HEK293 (cell line): ENCODE results near the gene RPUSD4.
A peak's percentile ranks its signal among the peaks of the same experiment; 100 is the strongest.

Experiments
- CTCF ChIA-PET: fragments of 350-600 bp; formaldehyde crosslinking; extraction: SDS; loops from one replicate; lab custom pipeline; 2021; ENCODE audit warnings: antibody characterized with exemption; lab: Yijun Ruan, JAX
- POLR2A ChIA-PET: fragments of 300-600 bp; formaldehyde crosslinking; extraction: SDS; loops from one replicate; lab custom pipeline; 2020; ENCODE audit warnings: antibody characterized with exemption, inconsistent platforms; lab: Yijun Ruan, JAX
- H3K27ac ChIP-seq: fragments of 200-500 bp; sonication (Bioruptor generic); 2 replicates; pipeline ENCODE4 v1.5.1; 2014; ENCODE audit warnings: low read depth, low read length, control low read depth, inconsistent platforms; ENCODE audit errors: extremely low read depth
- H3K36me3 ChIP-seq, 2 experiments: fragments of 200-500 bp in 1 of 2; sonication (Bioruptor generic) in 1 of 2; 1 replicate in 1 of 2; 2 replicates in 1 of 2; pipeline ENCODE4 v1.5.1; 2014 to 2017; ENCODE audit warnings: inconsistent platforms in 2 of 2, low read length in 2 of 2; ENCODE audit not compliant: control insufficient read depth in 2 of 2, insufficient read depth in 1 of 2
- H3K4me1 ChIP-seq: fragments of 200-500 bp; sonication (Bioruptor generic); 2 replicates; pipeline ENCODE4 v1.5.1; 2014; ENCODE audit warnings: mild to moderate bottlenecking, low read length, inconsistent platforms; ENCODE audit not compliant: control insufficient read depth, insufficient read depth
- H3K4me3 ChIP-seq: 2 replicates; pipeline ENCODE4 v1.5.1; 2011; ENCODE audit warnings: low read depth, mild to moderate bottlenecking, control low read depth, low read length, moderate library complexity
- H3K9me3 ChIP-seq: fragments of 200-500 bp; sonication (Bioruptor generic); 2 replicates; pipeline ENCODE4 v1.5.1; 2014; ENCODE audit warnings: low read depth, low read length, inconsistent platforms; ENCODE audit not compliant: control insufficient read depth, insufficient read depth
- EGR2 ChIP-seq: fragments of 450-650 bp; formaldehyde crosslinking; IDR thresholded peaks from 2 replicates; pipeline ENCODE4 v1.5.1; 2016; ENCODE audit warnings: low read depth, missing biosample characterization, missing genetic modification characterization
- HOXD13 ChIP-seq: sonication (generic); formaldehyde crosslinking; IDR thresholded peaks from 2 replicates; pipeline ENCODE4 v1.8.0; 2022; ENCODE audit warnings: missing genetic modification reagents, borderline replicate concordance
- SCRT1 ChIP-seq: fragments of 450-650 bp; formaldehyde crosslinking; IDR thresholded peaks from 2 replicates; pipeline ENCODE4 v1.5.1; 2016; ENCODE audit warnings: missing biosample characterization, missing genetic modification characterization, borderline replicate concordance
- SCRT2 ChIP-seq: fragments of 450-650 bp; formaldehyde crosslinking; IDR thresholded peaks from 2 replicates; pipeline ENCODE4 v1.5.1; 2016; ENCODE audit warnings: missing biosample characterization, missing genetic modification characterization
- ZFHX2 ChIP-seq: fragments of 450-650 bp; formaldehyde crosslinking; conservative IDR thresholded peaks from 2 replicates; pipeline ENCODE4 v1.5.1; 2016; ENCODE audit warnings: missing biosample characterization, missing genetic modification characterization
- ZIC2 ChIP-seq: fragments of 450-650 bp; formaldehyde crosslinking; IDR thresholded peaks from 2 replicates; pipeline ENCODE4 v1.5.1; 2016; ENCODE audit warnings: missing biosample characterization, missing genetic modification characterization
- ZNF223 ChIP-seq: fragments of 450-650 bp; formaldehyde crosslinking; IDR thresholded peaks from 2 replicates; pipeline ENCODE4 v1.5.1; 2016; ENCODE audit warnings: missing biosample characterization, missing genetic modification characterization
- ZNF311 ChIP-seq: fragments of 450-650 bp; formaldehyde crosslinking; IDR thresholded peaks from 2 replicates; pipeline ENCODE4 v1.5.1; 2017; ENCODE audit warnings: missing biosample characterization, missing genetic modification characterization, borderline replicate concordance
- ZNF341 ChIP-seq: fragments of 450-650 bp; formaldehyde crosslinking; IDR thresholded peaks from 2 replicates; pipeline ENCODE4; 2016; ENCODE audit warnings: low read depth, missing biosample characterization, missing genetic modification characterization
- ZNF404 ChIP-seq: fragments of 450-650 bp; formaldehyde crosslinking; IDR thresholded peaks from 2 replicates; pipeline ENCODE4 v1.5.1; 2017; ENCODE audit warnings: missing biosample characterization, missing genetic modification characterization
- ZNF423 ChIP-seq: fragments of 450-650 bp; formaldehyde crosslinking; IDR thresholded peaks from 2 replicates; pipeline ENCODE4 v1.5.1; 2016; ENCODE audit warnings: missing biosample characterization, missing genetic modification characterization
- ZNF600 ChIP-seq: fragments of 450-650 bp; formaldehyde crosslinking; IDR thresholded peaks from 2 replicates; pipeline ENCODE4 v1.5.1; 2016; ENCODE audit warnings: missing biosample characterization, missing genetic modification characterization
- ZNF654 ChIP-seq: fragments of 450-650 bp; formaldehyde crosslinking; IDR thresholded peaks from 2 replicates; pipeline ENCODE4 v1.5.1; 2016; ENCODE audit warnings: low read depth, missing biosample characterization, missing genetic modification characterization
- ZNF830 ChIP-seq: fragments of 450-650 bp; IDR thresholded peaks from 2 replicates; pipeline ENCODE4 v1.5.0; 2018; ENCODE audit warnings: missing biosample characterization, missing genetic modification characterization, low read depth, mild to moderate bottlenecking, moderate library complexity
- TF ChIP-seq, protein P1 (sequence below): fragments of 450-650 bp; formaldehyde crosslinking; IDR thresholded peaks from 2 replicates; pipeline ENCODE4 v1.5.1; 2017; ENCODE audit warnings: missing biosample characterization, missing genetic modification characterization
- TF ChIP-seq, protein P2 (sequence below): fragments of 450-650 bp; formaldehyde crosslinking; conservative IDR thresholded peaks from 2 replicates; pipeline ENCODE4 v1.5.1; 2016; ENCODE audit warnings: low read depth, missing biosample characterization, missing genetic modification characterization
- TF ChIP-seq, protein P3 (sequence below): fragments of 450-650 bp; formaldehyde crosslinking; IDR thresholded peaks from 2 replicates; pipeline ENCODE4 v1.5.1; 2017; ENCODE audit warnings: missing biosample characterization, missing genetic modification characterization
- TF ChIP-seq, protein P4 (sequence below): fragments of 450-650 bp; formaldehyde crosslinking; IDR thresholded peaks from 2 replicates; pipeline ENCODE4 v1.5.1; 2016; ENCODE audit warnings: missing biosample characterization, missing genetic modification characterization, low read depth
- TF ChIP-seq, protein P5 (sequence below): fragments of 450-650 bp; formaldehyde crosslinking; IDR thresholded peaks from 2 replicates; pipeline ENCODE4 v1.5.1; 2016; ENCODE audit warnings: missing biosample characterization, missing genetic modification characterization

The RPUSD4 gene

DNA sequence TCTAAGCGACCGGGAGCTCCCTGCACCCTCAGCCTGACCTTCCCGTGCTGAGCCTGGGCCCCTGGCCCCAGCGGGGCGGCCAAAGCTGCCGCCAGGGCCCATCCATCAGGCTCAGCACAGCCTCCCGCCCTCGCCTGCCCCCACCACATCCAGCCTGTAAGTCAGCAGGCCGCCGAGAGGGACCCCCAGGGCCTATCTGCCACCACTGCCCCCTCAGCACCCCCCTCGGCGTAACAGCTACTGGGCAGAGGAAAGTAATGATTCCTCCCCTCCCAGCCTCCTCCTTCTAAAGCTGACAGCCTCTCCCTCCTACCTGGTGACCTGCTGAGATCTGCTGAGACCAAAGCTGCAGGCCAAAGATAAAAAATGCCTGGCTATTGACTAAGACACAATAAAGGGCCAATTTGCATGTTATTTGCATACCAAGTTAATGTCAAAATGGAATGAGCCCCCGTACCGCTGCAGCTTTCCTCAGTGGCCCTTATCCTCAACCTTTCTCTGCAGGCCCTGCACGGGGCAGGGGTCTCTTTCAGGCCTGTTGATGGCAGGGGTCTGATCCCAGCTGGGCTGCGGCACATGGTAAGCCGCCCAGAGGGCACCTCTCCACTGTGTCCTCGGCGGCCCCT lies 51.6 kb downstream of the RPUSD4 start:
- TF ChIP-seq ZNF311 (tag by site-specific recombination) (no peak), ZNF341 (peak; percentile 75), ZIC2 (tag by site-specific recombination) (peak; percentile 94), ZNF830 (tag by site-specific recombination) (no peak), ZNF654 (tag by site-specific recombination) (no peak), SCRT2 (no peak)
- TF ChIP-seq, protein P1, sequence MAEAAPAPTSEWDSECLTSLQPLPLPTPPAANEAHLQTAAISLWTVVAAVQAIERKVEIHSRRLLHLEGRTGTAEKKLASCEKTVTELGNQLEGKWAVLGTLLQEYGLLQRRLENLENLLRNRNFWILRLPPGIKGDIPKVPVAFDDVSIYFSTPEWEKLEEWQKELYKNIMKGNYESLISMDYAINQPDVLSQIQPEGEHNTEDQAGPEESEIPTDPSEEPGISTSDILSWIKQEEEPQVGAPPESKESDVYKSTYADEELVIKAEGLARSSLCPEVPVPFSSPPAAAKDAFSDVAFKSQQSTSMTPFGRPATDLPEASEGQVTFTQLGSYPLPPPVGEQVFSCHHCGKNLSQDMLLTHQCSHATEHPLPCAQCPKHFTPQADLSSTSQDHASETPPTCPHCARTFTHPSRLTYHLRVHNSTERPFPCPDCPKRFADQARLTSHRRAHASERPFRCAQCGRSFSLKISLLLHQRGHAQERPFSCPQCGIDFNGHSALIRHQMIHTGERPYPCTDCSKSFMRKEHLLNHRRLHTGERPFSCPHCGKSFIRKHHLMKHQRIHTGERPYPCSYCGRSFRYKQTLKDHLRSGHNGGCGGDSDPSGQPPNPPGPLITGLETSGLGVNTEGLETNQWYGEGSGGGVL (tag by site-specific recombination) = peak; percentile 42; the same call in 1 of the 2 replicates
- H3K36me3 ChIP-seq = no peaks in the 10 kb centered on the region
- no peak overlapping the region for H3K27ac ChIP-seq
- H3K4me3 ChIP-seq = no peak overlapping the region
- no peaks in the 10 kb centered on the region for H3K9me3 ChIP-seq
- CTCF ChIA-PET = interaction anchor here (1.1 kb wide), 1 partner anchor 98 kb away, joined by 6 read pairs; no protein-coding TSS in a partner anchor
- POLR2A ChIA-PET = interaction anchor here (0.8 kb wide), 1 partner anchor 13 kb away, joined by 5 read pairs; no protein-coding TSS in a partner anchor
- no peaks in the 10 kb centered on the region for H3K4me1 ChIP-seq

DNA sequence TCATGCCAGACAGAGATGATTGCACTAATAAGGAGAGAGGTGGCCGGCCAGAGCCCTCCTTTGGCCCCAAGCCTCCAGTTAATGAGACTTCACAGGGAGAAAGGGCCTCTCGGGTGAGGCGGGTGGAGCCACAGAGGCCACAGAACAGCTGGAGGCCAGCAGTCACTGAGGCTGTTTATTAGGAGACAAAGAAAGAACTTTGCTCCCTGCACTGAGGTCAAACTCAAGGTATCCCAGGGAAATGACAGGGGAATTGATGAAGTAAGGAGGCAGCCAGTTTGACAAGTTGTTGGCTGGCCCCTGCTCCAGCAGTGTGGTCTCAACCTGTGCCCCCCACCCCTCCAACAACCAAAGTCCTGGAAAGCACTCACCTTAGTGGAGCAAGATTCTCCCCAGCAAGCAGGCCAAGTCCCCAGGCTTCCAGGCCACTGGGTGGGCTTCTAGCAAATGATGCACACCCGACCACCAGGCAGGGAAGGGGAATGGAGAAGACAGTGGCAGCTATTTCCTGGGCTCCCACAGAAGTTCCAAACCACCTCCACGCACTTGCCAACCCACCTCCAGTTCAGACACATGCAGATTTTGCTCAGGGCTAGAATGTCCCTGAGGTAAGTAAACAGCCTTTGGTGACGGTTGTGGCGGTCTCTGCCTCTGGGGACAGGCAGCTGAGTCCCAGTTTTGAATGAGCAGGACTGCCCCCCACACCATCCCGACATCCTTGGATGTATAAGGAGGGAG lies 53.2 kb downstream of the RPUSD4 start:
- Histone ChIP-seq H3K27ac (no peak overlapping the region), H3K4me1 (peaks cover 6% of the 10 kb centered on the region), H3K4me3 (no peak overlapping the region), H3K9me3 (no peaks in the 10 kb centered on the region), H3K36me3 (no peaks in the 10 kb centered on the region)
- ChIA-PET POLR2A (no interaction called here), CTCF (interaction anchor here (1.3 kb wide), 1 partner anchor 36 kb away, joined by 3 read pairs; no protein-coding TSS in a partner anchor)
- TF ChIP-seq, protein P2, sequence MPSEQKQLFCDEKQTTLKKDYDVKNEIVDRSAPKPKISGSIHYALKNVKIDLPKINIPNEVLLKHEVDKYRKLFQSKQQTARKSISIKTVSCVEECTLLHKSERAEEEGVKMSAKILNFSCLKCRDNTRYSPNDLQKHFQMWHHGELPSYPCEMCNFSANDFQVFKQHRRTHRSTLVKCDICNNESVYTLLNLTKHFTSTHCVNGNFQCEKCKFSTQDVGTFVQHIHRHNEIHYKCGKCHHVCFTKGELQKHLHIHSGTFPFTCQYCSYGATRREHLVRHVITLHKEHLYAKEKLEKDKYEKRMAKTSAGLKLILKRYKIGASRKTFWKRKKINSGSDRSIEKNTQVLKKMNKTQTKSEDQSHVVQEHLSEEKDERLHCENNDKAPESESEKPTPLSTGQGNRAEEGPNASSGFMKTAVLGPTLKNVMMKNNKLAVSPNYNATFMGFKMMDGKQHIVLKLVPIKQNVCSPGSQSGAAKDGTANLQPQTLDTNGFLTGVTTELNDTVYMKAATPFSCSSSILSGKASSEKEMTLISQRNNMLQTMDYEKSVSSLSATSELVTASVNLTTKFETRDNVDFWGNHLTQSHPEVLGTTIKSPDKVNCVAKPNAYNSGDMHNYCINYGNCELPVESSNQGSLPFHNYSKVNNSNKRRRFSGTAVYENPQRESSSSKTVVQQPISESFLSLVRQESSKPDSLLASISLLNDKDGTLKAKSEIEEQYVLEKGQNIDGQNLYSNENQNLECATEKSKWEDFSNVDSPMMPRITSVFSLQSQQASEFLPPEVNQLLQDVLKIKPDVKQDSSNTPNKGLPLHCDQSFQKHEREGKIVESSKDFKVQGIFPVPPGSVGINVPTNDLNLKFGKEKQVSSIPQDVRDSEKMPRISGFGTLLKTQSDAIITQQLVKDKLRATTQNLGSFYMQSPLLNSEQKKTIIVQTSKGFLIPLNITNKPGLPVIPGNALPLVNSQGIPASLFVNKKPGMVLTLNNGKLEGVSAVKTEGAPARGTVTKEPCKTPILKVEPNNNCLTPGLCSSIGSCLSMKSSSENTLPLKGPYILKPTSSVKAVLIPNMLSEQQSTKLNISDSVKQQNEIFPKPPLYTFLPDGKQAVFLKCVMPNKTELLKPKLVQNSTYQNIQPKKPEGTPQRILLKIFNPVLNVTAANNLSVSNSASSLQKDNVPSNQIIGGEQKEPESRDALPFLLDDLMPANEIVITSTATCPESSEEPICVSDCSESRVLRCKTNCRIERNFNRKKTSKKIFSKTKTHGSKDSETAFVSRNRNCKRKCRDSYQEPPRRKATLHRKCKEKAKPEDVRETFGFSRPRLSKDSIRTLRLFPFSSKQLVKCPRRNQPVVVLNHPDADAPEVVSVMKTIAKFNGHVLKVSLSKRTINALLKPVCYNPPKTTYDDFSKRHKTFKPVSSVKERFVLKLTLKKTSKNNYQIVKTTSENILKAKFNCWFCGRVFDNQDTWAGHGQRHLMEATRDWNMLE (tag by site-specific recombination) = no peak
- TF ChIP-seq ZNF423 (tag by site-specific recombination) (no peak), ZNF404 (tag by site-specific recombination) (no peak), HOXD13 (no peak), ZNF223 (tag by site-specific recombination) (no peak), ZFHX2 (tag by site-specific recombination) (peak; percentile 52), ZIC2 (tag by site-specific recombination) (peak; percentile 67), EGR2 (peak; percentile 62; the same call in 1 of the 2 replicates), ZNF600 (tag by site-specific recombination) (no peak), SCRT1 (tag by site-specific recombination) (no peak)
- TF ChIP-seq, protein P3, sequence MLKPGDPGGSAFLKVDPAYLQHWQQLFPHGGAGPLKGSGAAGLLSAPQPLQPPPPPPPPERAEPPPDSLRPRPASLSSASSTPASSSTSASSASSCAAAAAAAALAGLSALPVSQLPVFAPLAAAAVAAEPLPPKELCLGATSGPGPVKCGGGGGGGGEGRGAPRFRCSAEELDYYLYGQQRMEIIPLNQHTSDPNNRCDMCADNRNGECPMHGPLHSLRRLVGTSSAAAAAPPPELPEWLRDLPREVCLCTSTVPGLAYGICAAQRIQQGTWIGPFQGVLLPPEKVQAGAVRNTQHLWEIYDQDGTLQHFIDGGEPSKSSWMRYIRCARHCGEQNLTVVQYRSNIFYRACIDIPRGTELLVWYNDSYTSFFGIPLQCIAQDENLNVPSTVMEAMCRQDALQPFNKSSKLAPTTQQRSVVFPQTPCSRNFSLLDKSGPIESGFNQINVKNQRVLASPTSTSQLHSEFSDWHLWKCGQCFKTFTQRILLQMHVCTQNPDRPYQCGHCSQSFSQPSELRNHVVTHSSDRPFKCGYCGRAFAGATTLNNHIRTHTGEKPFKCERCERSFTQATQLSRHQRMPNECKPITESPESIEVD (tag by site-specific recombination) = no peak
- TF ChIP-seq, protein P4, sequence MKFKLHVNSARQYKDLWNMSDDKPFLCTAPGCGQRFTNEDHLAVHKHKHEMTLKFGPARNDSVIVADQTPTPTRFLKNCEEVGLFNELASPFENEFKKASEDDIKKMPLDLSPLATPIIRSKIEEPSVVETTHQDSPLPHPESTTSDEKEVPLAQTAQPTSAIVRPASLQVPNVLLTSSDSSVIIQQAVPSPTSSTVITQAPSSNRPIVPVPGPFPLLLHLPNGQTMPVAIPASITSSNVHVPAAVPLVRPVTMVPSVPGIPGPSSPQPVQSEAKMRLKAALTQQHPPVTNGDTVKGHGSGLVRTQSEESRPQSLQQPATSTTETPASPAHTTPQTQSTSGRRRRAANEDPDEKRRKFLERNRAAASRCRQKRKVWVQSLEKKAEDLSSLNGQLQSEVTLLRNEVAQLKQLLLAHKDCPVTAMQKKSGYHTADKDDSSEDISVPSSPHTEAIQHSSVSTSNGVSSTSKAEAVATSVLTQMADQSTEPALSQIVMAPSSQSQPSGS (tag by site-specific recombination) = no peak
- TF ChIP-seq, protein P5, sequence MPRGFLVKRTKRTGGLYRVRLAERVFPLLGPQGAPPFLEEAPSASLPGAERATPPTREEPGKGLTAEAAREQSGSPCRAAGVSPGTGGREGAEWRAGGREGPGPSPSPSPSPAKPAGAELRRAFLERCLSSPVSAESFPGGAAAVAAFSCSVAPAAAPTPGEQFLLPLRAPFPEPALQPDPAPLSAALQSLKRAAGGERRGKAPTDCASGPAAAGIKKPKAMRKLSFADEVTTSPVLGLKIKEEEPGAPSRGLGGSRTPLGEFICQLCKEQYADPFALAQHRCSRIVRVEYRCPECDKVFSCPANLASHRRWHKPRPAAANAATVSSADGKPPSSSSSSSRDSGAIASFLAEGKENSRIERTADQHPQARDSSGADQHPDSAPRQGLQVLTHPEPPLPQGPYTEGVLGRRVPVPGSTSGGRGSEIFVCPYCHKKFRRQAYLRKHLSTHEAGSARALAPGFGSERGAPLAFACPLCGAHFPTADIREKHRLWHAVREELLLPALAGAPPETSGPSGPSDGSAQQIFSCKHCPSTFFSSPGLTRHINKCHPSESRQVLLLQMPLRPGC (tag by site-specific recombination) = no peak
